HepG2 (cell line): Measurements from ENCODE around the gene HMGN4. TPM values are rescaled to one million over a fixed set of nuclear protein-coding genes. Genes with fewer than 3 reads are reported as not detected.

Experiments
- ATF6 ChIP-seq: sonication (generic); formaldehyde crosslinking; conservative IDR thresholded peaks from 2 replicates; pipeline ENCODE4 v1.4.0; 2020; ENCODE audit warnings: missing genetic modification reagents
- FOSL1 ChIP-seq: sonication (generic); formaldehyde crosslinking; IDR thresholded peaks from 2 replicates; pipeline ENCODE4 v1.9.0; 2021; ENCODE audit warnings: missing genetic modification reagents, borderline replicate concordance
- MEIS1 ChIP-seq: sonication (generic); formaldehyde crosslinking; IDR thresholded peaks from 2 replicates; pipeline ENCODE4 v1.9.0; 2021; ENCODE audit warnings: mild to moderate bottlenecking, missing genetic modification reagents, moderate library complexity, borderline replicate concordance
- PLRG1 ChIP-seq: fragments of 450-650 bp; conservative IDR thresholded peaks from 2 replicates; pipeline ENCODE4 v1.6.1; 2016
- REPIN1 ChIP-seq: sonication (generic); formaldehyde crosslinking; IDR thresholded peaks from 2 replicates; pipeline ENCODE4 v1.8.0; 2022; ENCODE audit warnings: missing genetic modification reagents, low read depth, mild to moderate bottlenecking, borderline replicate concordance
- U2AF1 ChIP-seq: fragments of 200-400 bp; formaldehyde crosslinking; optimal IDR thresholded peaks from 2 replicates; pipeline ENCODE3; 2017; ENCODE audit warnings: mild to moderate bottlenecking, low read depth, low read length
- YEATS2 ChIP-seq: sonication (generic); formaldehyde crosslinking; IDR thresholded peaks from 2 replicates; pipeline ENCODE4 v1.4.0; 2020; ENCODE audit warnings: missing genetic modification reagents, borderline replicate concordance
- ZNF232 ChIP-seq: sonication (generic); formaldehyde crosslinking; IDR thresholded peaks from 2 replicates; pipeline ENCODE4 v1.4.0; 2020; ENCODE audit warnings: missing genetic modification reagents, borderline replicate concordance
- ZNF451 ChIP-seq: sonication (generic); formaldehyde crosslinking; IDR thresholded peaks from 2 replicates; pipeline ENCODE4 v1.5.0; 2020; ENCODE audit warnings: mild to moderate bottlenecking, missing genetic modification reagents
- ZNF460 ChIP-seq: sonication (generic); formaldehyde crosslinking; IDR thresholded peaks from 2 replicates; pipeline ENCODE4 v1.5.1; 2020; ENCODE audit warnings: missing genetic modification reagents, mild to moderate bottlenecking, borderline replicate concordance
- ZNF619 ChIP-seq: sonication (generic); formaldehyde crosslinking; IDR thresholded peaks from 2 replicates; pipeline ENCODE4 v1.4.0; 2020; ENCODE audit warnings: mild to moderate bottlenecking, missing genetic modification reagents
- polyA plus RNA-seq, 8 experiments: library from polyadenylated mRNA; depleted of rRNA in 3 of 8; stranded (reverse) in 7 of 8; unstranded in 1 of 8; fragments of >200 nt; fragmentation: Illumina TruSeq in 4 of 8; extraction: Trizol in 4 of 8; gene quantifications; 2 replicates each; pipeline versions ENCODE4 v1.2.1 to v1.2.3, GENCODE V29; 2011 to 2016; ENCODE audit warnings: low read depth in 4 of 8, missing spikeins in 1 of 8, mixed read lengths in 1 of 8; ENCODE audit not compliant: insufficient read depth in 1 of 8
- total RNA-seq, 5 experiments: library from RNA; depleted of rRNA; stranded (reverse); fragments of >200 nt; fragmentation: Illumina TruSeq; extraction: Trizol; gene quantifications; 2 replicates each; pipeline ENCODE4 v1.2.3, GENCODE V29; 2016; ENCODE audit warnings: low read depth in 1 of 5
- TF ChIP-seq, protein P1 (sequence below): sonication (generic); formaldehyde crosslinking; IDR thresholded peaks from 2 replicates; pipeline ENCODE4 v1.8.0; 2022; ENCODE audit warnings: missing genetic modification reagents, mild to moderate bottlenecking, borderline replicate concordance
- TF ChIP-seq, protein P2 (sequence below): sonication (generic); formaldehyde crosslinking; conservative IDR thresholded peaks from 2 replicates; pipeline ENCODE4 v1.8.0; 2022; ENCODE audit warnings: missing genetic modification reagents
- TF ChIP-seq, protein P3 (sequence below): fragments of 450-650 bp; IDR thresholded peaks from 2 replicates; pipeline ENCODE4 v1.6.1; 2017; ENCODE audit warnings: mild to moderate bottlenecking

HMGN4 gene
- total and polyA plus RNA-seq, 2 of the 13 experiments (the other 11 are each of a cell fraction or from before 2014, with no cell fraction given): 39.9 to 52.1 TPM

DNA sequence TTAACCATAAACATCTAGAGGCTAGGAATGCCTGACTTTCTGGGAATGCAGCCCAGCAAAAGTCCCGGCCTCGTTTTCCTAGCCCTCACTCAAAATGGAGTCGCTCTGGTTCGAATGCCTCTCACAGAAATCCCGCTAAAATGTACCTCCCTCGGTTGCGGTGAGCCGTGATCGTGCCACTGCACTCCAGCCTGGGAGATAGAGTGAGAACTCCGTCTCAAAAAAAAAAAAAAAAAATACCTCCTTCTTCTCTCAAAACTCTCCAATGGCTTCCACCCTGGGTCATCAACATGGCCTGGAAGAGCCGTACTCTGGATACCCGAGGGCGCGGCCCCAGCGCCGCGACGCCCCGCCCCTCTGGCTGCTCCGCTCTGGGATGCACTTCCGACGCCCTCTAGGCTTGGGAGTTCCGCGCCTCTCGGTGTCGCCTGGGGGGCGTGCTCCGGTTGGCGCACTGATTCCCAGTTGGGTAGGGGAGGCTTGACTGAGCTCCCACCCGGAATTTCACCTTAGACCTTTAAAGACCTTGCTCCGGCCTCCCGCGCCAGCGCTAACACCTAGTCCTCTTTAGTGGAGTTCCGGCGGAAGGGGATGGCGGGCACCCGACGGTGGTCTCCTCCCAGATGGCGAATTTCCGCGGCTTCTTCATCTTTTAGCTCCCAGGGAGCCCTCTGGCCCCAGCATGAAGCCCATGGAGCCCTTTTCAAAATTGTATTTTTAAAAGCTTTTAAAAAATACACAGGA is 12.3 kb downstream of the HMGN4 start (continued):
- TF ChIP-seq, protein P1, sequence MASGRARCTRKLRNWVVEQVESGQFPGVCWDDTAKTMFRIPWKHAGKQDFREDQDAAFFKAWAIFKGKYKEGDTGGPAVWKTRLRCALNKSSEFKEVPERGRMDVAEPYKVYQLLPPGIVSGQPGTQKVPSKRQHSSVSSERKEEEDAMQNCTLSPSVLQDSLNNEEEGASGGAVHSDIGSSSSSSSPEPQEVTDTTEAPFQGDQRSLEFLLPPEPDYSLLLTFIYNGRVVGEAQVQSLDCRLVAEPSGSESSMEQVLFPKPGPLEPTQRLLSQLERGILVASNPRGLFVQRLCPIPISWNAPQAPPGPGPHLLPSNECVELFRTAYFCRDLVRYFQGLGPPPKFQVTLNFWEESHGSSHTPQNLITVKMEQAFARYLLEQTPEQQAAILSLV (CRISPR knock-in tag): no peak
- TF ChIP-seq YEATS2 (CRISPR knock-in tag) (peak; percentile 67; the same call in 1 of the 2 replicates), ZNF460 (peak; percentile 6; the same call in 1 of the 2 replicates), ZNF451 (CRISPR knock-in tag) (0 out of 2 replicates have a peak, but pooled peaks have one; percentile 10), MEIS1 (CRISPR knock-in tag) (no peak), ZNF232 (CRISPR knock-in tag) (peak; percentile 45; the same call in 1 of the 2 replicates), PLRG1 (no peak), U2AF1 (peak; percentile 80), FOSL1 (no peak), ZNF619 (CRISPR knock-in tag) (no peak), ATF6 (no peak), REPIN1 (peak; percentile 51; the same call in 1 of the 2 replicates)
- TF ChIP-seq, protein P2, sequence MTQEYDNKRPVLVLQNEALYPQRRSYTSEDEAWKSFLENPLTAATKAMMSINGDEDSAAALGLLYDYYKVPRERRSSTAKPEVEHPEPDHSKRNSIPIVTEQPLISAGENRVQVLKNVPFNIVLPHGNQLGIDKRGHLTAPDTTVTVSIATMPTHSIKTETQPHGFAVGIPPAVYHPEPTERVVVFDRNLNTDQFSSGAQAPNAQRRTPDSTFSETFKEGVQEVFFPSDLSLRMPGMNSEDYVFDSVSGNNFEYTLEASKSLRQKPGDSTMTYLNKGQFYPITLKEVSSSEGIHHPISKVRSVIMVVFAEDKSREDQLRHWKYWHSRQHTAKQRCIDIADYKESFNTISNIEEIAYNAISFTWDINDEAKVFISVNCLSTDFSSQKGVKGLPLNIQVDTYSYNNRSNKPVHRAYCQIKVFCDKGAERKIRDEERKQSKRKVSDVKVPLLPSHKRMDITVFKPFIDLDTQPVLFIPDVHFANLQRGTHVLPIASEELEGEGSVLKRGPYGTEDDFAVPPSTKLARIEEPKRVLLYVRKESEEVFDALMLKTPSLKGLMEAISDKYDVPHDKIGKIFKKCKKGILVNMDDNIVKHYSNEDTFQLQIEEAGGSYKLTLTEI (CRISPR knock-in tag): no peak
- TF ChIP-seq, protein P3, sequence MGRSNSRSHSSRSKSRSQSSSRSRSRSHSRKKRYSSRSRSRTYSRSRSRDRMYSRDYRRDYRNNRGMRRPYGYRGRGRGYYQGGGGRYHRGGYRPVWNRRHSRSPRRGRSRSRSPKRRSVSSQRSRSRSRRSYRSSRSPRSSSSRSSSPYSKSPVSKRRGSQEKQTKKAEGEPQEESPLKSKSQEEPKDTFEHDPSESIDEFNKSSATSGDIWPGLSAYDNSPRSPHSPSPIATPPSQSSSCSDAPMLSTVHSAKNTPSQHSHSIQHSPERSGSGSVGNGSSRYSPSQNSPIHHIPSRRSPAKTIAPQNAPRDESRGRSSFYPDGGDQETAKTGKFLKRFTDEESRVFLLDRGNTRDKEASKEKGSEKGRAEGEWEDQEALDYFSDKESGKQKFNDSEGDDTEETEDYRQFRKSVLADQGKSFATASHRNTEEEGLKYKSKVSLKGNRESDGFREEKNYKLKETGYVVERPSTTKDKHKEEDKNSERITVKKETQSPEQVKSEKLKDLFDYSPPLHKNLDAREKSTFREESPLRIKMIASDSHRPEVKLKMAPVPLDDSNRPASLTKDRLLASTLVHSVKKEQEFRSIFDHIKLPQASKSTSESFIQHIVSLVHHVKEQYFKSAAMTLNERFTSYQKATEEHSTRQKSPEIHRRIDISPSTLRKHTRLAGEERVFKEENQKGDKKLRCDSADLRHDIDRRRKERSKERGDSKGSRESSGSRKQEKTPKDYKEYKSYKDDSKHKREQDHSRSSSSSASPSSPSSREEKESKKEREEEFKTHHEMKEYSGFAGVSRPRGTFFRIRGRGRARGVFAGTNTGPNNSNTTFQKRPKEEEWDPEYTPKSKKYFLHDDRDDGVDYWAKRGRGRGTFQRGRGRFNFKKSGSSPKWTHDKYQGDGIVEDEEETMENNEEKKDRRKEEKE: no peak
- TF ChIP-seq, all 625 proteins: peak for 252
